Fibroblast of skin of left quadriceps (primary cell): Measurements from ENCODE around the gene IP6K1.
"Not testable (repeated sequence)": the region's sequence is repeated elsewhere in the genome, so short reads cannot be mapped to it uniquely, and the experiment has no call there.

Experiments
- DNase-seq, 2 experiments: peaks; one replicate each; pipeline ENCODE4 v3.0.0-alpha.2; 2013; ENCODE audit warnings: low read depth in 2 of 2

The IP6K1 gene

GRCh38 chr3:49794431-49794830 lies 8.1 kb upstream of the IP6K1 start:
- no peak for DNase-seq

- DNase-seq, result no peak
Observed at GRCh38 chr3:49793486-49794085, 7.2 kb upstream of the IP6K1 start.

DNA sequence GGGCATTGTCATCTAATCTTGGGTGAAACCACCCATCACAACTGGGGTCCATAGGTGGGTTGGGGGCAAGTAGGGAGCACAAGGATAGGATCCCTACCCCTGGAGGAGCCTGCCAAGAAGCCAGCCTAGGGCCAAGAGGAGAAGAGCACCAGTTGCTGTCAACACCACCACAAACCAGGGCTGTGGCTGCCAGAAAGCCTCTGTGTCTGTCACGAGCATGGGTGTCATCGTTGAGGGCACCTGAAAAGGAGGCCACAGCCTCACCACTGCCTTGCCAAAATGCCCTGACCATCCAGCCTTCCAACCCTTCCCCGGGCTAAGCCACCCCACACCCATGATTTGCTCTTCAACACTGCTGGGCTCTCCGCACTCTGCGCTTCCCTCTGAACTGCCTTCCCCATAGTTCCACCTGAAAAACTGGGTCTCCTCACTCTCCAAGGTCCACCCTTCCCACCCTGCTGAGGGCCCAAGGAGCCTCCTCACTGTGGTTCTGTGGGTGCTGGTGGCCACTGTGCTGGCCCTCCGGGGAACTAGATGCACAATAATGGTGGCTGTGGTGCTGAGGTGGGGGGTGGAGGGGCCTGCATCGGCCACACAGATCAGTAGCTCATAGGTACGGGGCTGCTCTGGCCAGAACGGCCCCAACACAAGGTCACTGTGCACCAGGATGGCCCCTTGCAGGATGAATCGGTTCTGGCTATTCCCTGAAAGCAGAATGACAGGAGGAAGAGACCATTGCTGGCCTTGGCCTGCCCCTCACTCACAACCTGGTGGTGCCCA lies 6.2 kb upstream of the IP6K1 start:
- DNase-seq, result no peak

DNA sequence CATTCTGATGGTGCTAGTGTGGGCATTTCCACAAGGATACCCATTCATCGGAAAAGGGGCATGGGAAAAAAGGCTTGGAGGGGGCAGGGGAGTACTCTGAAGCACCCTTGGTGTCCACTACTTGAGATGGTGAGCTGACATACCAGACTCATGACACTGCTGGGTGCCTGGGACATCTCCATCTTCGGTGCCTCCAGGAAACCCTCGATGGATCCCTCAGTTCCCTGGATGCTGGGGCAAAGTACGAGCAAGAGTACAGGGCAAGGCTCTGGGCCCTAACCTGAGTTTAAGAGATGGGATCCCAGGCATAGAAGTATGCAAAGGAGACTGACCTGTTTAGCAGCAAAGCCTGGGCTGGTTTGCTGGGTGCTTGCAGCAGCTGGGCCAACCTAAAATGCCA lies 5.2 kb upstream of the IP6K1 start:
- DNase-seq, result no peak

DNA sequence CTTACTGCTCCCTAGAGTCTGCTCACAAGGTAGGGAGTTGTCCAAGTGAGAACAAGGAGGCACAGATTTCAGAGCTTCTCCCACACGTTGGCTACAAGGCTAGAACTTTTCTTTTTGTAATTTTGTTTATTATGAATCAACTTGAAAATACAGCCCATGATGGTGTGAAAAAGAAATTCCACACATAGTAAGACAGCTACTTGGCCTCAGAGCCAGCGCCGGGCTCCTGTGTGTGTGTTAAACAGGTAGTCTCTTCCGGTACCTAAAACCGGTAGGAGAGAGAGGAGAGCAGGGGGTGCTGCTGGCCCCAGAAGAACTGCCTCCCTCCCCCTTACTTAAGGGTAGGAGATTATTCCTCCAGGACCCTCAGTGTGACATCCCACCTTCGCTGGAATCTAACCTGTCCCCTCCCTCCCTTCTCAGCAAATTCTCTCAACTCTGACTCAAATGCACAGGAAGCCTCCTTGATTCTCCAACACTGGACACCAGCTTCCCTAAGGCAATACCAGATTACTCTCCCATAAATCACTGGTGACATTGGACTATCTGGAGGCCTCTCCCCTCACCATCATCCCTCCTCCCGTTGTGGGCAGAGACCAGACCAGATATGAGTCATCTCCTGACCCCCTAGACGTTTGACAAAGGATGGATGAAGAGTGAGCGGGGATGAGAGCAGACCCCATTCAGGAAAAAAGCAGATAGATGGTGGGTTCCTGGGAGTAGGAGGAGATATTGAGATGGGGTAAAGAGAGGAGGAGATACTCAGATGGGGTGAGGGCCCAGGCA lies 4.5 kb upstream of the IP6K1 start:
- DNase-seq, result no peak

- DNase-seq, result no peak
Observed at GRCh38 chr3:49788056-49788455, 1.7 kb upstream of the IP6K1 start.

DNA sequence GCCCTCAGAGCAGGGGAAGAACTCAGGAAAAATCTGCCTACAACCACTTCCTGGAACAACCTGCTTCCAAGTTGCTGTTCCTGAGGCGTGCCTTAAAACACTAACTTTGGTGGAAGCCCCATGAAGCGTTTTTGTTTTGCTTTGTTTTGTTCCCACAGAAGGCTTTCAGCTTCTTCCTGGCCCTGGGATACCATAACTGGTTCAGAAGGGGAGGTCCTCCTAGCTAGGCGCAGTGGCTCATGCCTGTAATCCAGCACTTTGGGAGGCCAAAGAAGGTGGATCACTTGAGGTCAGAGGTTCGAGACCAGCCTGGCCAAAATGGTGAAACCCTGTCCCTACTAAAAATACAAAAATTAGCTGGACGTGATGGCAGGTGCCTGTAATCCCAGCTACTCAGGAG lies 1.2 kb upstream of the IP6K1 start:
- no peak for DNase-seq

DNA sequence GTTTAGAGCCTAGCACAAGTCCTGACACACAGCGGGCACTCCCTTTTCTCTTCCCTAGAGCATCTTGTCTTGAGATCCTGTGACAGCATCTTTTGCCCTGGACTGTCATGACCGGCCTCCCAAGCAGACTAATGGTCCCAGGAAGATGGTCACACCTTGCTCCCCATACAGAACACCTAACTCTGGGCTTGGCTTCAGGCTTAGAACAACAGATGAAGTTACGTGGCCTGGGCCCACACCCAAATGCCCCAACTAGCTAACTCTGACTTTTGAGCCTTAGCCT lies 781 bp upstream of the IP6K1 start:
- DNase-seq, result no peak

GRCh38 chr3:49785565-49786356 lies 581 bp downstream of the IP6K1 start:
- DNase-seq, result no peak

DNA sequence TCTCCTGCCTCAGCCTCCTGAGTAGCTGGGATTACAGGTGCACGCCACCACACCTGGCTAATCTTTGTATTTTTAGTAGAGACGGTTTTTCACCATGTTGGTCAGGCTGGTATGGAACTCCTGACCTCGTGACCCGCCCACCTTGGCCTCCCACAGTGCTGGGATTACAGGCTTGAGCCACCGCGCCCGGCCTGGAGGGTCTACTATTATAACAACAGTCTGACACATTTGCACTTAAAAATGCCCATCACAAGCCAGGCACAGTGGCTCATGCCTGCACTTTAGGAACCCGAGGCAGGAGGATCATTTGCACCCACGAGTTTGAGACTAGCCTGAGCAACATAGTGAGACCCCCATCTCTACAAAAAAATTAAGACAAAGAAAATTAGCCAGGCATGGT lies 4.1 kb downstream of the IP6K1 start:
- not testable (repeated sequence) for DNase-seq

DNA sequence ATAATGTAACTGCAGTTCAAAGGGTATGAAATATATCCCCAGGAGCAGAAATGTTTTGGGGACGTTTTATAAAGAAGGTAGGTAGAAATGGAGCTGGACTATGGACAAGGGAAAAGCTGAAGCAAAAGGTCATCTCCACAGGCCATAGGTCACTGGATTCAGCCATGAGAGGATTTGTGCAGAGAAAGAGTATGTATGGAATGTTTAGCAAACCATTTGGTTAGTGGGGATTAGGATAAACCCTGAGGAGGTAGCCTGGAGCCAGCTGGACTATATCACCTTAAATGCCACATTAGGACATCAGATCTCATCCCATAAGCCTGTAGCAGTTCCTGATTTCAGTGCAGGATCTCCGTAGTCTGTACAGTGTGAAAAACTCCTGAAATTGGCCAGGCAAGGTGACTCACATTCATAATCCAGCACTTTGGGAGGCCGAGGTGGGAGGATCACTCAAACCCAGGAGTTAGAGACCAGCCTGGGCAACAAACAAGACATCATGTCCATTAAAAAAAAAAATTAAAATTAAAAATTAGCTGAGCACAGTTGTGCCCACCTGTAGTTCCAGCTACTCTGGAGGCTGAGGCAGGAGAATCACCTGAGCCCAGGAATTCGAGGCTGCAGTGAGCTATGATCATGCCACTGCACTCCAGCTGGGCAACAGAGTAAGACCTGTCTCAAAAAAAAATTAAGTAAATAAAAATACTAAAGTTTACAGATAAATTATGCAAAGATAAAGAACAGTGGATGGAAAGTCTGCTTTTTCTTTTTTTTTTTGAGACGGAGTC lies 4.7 kb downstream of the IP6K1 start:
- no peak for DNase-seq

- DNase-seq, result not testable (repeated sequence)
Observed at GRCh38 chr3:49780975-49781365, 5.4 kb downstream of the IP6K1 start.

DNA sequence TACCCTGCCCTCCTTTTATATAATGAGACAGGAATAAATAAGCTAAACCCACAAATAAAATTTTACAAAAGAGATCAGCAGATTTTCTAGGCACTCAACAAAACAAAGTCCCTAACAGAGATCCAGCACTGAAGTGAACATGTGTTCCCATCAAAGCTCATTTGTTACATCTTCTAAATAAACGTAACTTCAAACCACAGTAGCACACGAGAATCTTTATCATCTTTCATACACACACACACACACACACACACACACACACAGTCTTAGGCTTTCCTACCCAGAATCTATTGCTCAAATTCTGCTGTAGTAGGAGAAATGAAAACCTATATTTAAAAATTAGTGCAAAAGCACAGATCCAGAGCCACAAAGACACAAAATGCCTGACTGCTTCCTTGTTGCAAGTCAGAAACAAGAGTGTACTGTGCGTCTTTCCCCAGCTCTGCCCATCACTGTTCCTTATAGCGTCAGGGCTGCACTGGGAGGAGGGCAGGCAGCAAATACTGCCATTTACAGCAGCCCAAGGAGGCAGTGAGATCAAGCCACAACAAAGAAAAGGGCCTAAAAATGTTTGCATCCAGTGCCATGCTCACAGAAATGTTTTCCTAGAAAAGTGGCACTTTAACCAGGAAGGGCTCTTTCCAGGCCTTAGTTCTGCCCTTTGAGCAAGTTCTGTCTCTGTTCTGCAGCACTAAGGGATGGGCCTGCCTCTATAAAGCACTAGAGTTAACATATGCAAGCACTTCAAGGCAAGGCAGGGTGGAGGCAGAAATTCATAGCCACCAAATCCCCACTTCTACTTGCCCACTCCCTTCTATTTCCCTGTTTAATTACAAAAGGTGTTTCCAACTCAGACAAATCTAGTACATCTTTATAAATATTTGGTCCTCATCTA lies 6.0 kb downstream of the IP6K1 start:
- DNase-seq, result no peak

DNA sequence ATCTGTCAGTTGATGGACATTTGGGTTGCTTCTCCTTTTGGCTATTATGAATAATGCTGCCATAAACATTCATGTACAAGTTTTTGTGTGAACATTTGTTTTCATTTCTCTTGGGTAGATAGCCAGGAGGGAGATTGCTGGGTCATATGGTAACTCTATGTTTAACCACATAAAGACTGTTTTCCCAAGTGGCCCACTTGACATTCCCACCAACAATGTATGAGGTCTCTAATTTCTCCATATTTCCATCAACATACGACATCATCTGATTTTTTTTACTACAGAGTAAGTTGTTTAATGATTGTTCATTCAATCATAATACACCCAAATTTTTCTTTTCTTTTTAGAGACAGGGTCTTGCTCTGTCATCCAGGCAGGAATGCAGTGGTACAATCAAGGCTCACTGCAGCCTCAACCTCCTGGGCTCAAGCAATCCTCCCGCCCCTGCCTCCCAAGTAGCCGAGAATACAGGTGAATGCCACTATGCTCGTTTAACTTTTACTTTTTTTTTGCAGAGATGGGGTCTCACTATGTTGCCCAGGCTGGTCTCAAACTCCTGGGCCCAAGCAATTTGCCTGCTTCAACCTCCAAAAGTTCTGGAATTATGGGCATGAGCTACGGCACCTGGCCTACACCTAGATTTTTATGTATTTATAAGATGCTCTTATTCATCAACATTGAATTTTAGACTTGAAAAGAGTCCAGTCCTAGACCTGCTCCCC lies 6.8 kb downstream of the IP6K1 start:
- DNase-seq, result no peak

GRCh38 chr3:49776101-49776500 lies 10.2 kb downstream of the IP6K1 start:
- not testable (repeated sequence) for DNase-seq

DNA sequence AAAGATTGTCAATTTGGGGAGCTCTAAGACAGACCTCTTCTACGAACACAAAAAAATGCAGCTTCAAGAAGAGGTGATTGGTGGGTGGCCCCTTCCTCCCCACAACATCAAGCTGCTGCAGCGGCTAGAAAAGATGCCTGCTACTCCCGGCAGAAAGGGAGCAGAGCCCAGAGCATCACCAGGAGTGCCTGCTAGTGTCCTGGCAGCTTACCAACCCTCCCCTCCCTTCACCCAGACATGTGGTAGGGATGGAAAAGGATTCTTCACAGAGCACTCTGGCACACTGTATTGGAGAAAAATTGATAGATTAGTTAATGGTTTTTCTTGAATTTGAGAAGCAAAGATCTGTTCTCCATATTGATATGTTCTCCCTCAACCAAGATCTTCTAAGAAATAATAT lies 10.8 kb downstream of the IP6K1 start:
- no peak for DNase-seq

GRCh38 chr3:49772703-49773102 lies 13.6 kb downstream of the IP6K1 start:
- no peak for DNase-seq

- DNase-seq, result no peak
Observed at GRCh38 chr3:49771340-49771938, 14.9 kb downstream of the IP6K1 start.

- no peak for DNase-seq
Observed at GRCh38 chr3:49769926-49770325, 16.4 kb downstream of the IP6K1 start.
